HEK293T (cell line): ENCODE measurements around the gene EFHD2.

Source experiments
- ELF4 ChIP-seq: fragments of 450-650 bp; IDR thresholded peaks from 2 replicates; pipeline ENCODE4 v1.6.1; 2017; ENCODE audit warnings: antibody characterized with exemption
- SP1 ChIP-seq: fragments of 450-650 bp; IDR thresholded peaks from 2 replicates; pipeline ENCODE4 v1.6.1; 2017
- SUZ12 ChIP-seq: fragments of 450-650 bp; IDR thresholded peaks from 2 replicates; pipeline ENCODE4 v1.6.1; 2016; ENCODE audit warnings: mild to moderate bottlenecking

DNA sequence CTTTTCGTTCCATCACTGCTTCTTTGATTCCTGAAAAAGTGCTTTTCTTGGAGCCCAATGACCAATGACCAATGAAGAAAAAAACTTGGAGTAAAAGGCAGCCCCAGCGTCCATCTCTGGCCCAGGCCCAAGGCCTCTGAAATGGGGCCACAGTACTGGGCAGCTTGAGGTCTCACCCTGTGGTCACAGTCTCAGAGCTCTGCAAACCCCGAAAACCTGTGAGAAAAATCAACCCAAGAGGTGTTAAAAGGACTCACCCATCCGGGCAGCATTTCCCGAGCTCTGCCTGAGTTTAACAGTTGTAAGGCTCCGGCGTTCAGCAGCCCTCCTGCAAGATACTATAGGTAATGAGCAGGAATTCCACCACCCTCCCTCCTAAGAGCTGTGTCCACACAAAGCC is 2.1 kb upstream of the EFHD2 start:
- TF ChIP-seq ELF4, result no peak
- no peak for TF ChIP-seq SUZ12
- no peak for TF ChIP-seq SP1
